OCI-LY7 (cell line): ENCODE measurements around the gene TOR1A. TPM values are rescaled to one million over a fixed set of nuclear protein-coding genes. Genes with fewer than 3 reads are reported as not detected.

Source experiments
- BruUV-seq: library from RNA; stranded (reverse); fragments of 400-500 nt; replicated peaks from 2 replicates; lab custom pipeline; 2021; lab: Mats Ljungman, UMichigan
- CTCF ChIA-PET: fragments of 300-600 bp; sonication (Branson Sonifier 250); formaldehyde crosslinking; loops from one replicate; lab custom pipeline; 2022; ENCODE audit warnings: antibody characterized with exemption; ENCODE audit not compliant: unreplicated experiment; lab: Charles Lee
- POLR2A ChIA-PET: fragments of 300-600 bp; sonication (Branson Sonifier 250); formaldehyde crosslinking; loops from one replicate; lab custom pipeline; 2022; ENCODE audit warnings: antibody characterized with exemption; lab: Charles Lee
- DNase-seq: peaks from one replicate; pipeline ENCODE4 v3.0.0-alpha.2; 2015; ENCODE audit warnings: low spot score
- H2AFZ ChIP-seq: fragments of 200-600 bp; sonication (generic), shearing (Covaris generic); 2 replicates; pipeline ENCODE4 v1.6.1; 2014; ENCODE audit warnings: mild to moderate bottlenecking, antibody characterized with exemption, low read length, moderate library complexity
- H3K27ac ChIP-seq: fragments of 200-600 bp; sonication (generic); 2 replicates; pipeline ENCODE4 v1.5.1; 2014; ENCODE audit warnings: mixed run types, low read depth, mild to moderate bottlenecking, moderate library complexity, low read length, inconsistent platforms; ENCODE audit not compliant: poor library complexity, severe bottlenecking
- H3K36me3 ChIP-seq: fragments of 200-600 bp; sonication (generic); 2 replicates; pipeline ENCODE4 v1.6.1; 2014; ENCODE audit warnings: mild to moderate bottlenecking, antibody characterized with exemption, low read length, moderate library complexity, mixed read lengths; ENCODE audit not compliant: insufficient read depth
- H3K4me1 ChIP-seq: fragments of 200-600 bp; sonication (generic); 2 replicates; pipeline ENCODE4 v1.5.1; 2014; ENCODE audit warnings: mild to moderate bottlenecking, low read length; ENCODE audit not compliant: insufficient read depth, poor library complexity, severe bottlenecking
- H3K4me2 ChIP-seq: fragments of 200-600 bp; sonication (generic); 2 replicates; pipeline ENCODE4 v1.6.1; 2014; ENCODE audit warnings: mild to moderate bottlenecking, low read length
- H3K4me3 ChIP-seq: fragments of 200-600 bp; sonication (generic); 2 replicates; pipeline ENCODE4 v1.5.1; 2014; ENCODE audit warnings: mild to moderate bottlenecking, low read depth, low read length; ENCODE audit not compliant: poor library complexity, severe bottlenecking
- H3K79me2 ChIP-seq: fragments of 200-600 bp; sonication (generic); 2 replicates; pipeline ENCODE4 v1.6.1; 2016; ENCODE audit warnings: low read depth, mild to moderate bottlenecking, low read length, moderate library complexity, mixed read lengths; ENCODE audit not compliant: insufficient read depth
- H3K9me2 ChIP-seq: fragments of 200-600 bp; sonication (generic); 2 replicates; pipeline ENCODE4 v1.6.1; 2016; ENCODE audit warnings: mild to moderate bottlenecking, low read length, mixed read lengths; ENCODE audit not compliant: insufficient read depth
- H3K9me3 ChIP-seq: fragments of 200-600 bp; sonication (generic); 2 replicates; pipeline ENCODE4 v1.6.1; 2014; ENCODE audit warnings: mild to moderate bottlenecking, mixed run types, low read length, mixed read lengths
- H4K20me1 ChIP-seq: fragments of 200-600 bp; sonication (generic); 2 replicates; pipeline ENCODE4 v1.6.1; 2014; ENCODE audit warnings: mild to moderate bottlenecking, antibody characterized with exemption, low read length, moderate library complexity, mixed read lengths; ENCODE audit not compliant: insufficient read depth
- CTCF ChIP-seq: fragments of 200-600 bp; sonication (generic); conservative IDR thresholded peaks from 2 replicates; pipeline ENCODE4 v1.5.1; 2014; ENCODE audit warnings: mild to moderate bottlenecking, antibody characterized with exemption, low read length, moderate library complexity, mixed read lengths
- EZH2phosphoT487 ChIP-seq: fragments of 200-600 bp; sonication (generic); IDR thresholded peaks from 2 replicates; pipeline ENCODE4 v1.6.1; 2018; ENCODE audit warnings: low read depth, borderline replicate concordance, mild to moderate bottlenecking, mixed run types, antibody characterized with exemption, low read length, moderate library complexity, mixed read lengths
- intact Hi-C: fragments of 100-400 bp; cut with micrococcal nuclease; formaldehyde crosslinking; loops from one replicate; pipeline ENCODE4 v1.10.0; 2022; ENCODE audit not compliant: unreplicated experiment
- total RNA-seq, 2 experiments: library from RNA; depleted of rRNA in 1 of 2; stranded (reverse); fragments of >200 nt in 1 of 2; shearing (Covaris generic) in 1 of 2; gene quantifications; 2 replicates each; pipeline ENCODE4 v1.2.3, GENCODE V29; 2014 to 2022

TOR1A gene
- total RNA-seq, 2 experiments from 2014 or later = 32.7 to 37.0 TPM

DNA sequence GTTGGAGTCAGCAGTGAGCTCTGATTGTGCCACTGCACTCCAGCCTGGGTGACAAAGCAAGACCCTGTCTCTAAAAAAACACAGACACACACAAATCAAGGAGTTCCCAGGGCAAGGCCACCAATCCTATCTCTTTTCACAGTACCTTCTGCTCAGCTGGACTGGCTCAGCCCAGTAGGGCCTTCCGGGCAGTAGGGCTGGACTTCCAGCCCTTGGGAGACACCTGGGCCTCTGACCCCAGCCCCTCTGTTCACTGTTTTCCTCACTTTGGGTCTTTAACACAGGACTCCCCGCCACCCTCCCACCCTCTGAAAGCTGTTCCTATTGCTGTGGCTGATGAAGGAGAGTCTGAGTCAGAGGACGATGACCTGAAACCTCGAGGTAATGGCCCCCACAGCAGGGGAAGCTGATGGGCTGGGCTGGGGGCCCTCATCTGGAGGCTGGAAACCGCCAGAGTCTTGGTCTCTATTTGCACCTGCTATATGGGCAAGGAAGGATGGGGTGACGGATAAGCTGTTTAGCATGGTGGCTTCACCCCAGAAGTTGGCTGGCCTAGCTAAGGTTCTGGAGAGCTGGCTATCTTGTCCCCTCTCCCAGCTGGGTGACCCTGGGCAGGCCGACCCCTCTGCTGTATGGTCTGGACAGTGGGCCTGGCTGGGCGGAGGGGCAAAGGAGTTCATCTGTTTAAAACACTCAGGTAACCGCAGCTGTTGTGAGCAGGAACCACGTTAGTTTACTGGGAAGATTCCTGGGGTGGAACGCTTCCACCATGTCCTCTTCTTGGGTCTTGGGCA, 36.9 kb upstream of the TOR1A start:
- Histone ChIP-seq H3K4me2 (no peak overlapping the region), H3K79me2 (no peaks in the 10 kb centered on the region), H3K36me3 (peaks cover 31% of the 10 kb centered on the region), H3K9me2 (no peaks in the 10 kb centered on the region), H4K20me1 (no peaks in the 10 kb centered on the region), H3K4me1 (peaks cover 5% of the 10 kb centered on the region), H2AFZ (no peak overlapping the region), H3K27ac (no peak overlapping the region), H3K9me3 (no peaks in the 10 kb centered on the region), H3K4me3 (no peak overlapping the region)
- DNase-seq = no peak
- POLR2A ChIA-PET = interaction anchor here (0.6 kb wide), 1 partner anchor 23 kb away, joined by 5 read pairs; no protein-coding TSS in a partner anchor
- CTCF ChIA-PET = no interaction called here
- TF ChIP-seq EZH2phosphoT487 (no peak), CTCF (no peak)
- no TSS peak for BruUV-seq
- intact Hi-C loops = no loop called here

DNA sequence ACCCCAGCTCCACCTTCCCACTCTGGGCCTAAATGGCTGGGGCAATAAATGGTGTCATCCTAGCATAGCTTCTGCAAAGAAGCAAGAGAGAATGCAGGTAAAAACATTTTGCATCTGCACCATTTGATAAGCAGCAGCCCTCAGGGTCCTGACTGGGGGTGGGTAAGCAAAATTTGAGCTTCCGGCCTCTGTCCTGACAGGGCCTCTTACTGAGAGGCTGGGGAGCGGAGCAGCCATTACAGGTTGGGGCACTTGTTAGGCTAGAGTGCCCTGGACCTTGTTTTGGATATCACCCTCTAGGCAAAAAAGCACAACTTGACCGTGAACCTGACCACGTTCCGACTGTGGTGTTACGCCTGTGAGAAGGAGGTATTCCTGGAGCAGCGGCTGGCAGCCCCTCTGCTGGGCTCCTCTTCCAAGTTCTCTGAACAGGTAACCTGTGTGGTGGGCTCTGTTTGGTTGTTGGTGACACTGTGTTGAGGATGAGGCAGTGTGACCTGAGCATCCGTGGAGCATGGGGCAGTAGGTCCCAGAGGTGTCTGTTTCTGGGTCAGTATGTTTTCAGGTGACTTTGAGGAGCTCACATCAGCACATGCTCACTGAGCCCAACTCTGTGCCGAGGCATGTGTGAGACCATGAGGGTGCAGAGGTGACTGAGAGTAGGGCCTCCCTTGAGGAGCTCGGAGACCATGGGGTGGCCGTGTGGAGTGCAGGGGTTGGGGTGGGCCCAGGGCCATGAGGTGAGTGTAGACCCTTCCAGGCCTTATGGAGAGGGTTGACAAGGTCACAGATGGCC, 34.4 kb upstream of the TOR1A start:
- no peak for DNase-seq
- Histone ChIP-seq H4K20me1 (no peaks in the 10 kb centered on the region), H3K9me3 (no peaks in the 10 kb centered on the region), H3K9me2 (no peaks in the 10 kb centered on the region), H3K4me3 (no peak overlapping the region), H3K79me2 (no peaks in the 10 kb centered on the region), H3K4me1 (peaks cover 5% of the 10 kb centered on the region), H3K27ac (no peak overlapping the region), H3K36me3 (peaks cover 34% of the 10 kb centered on the region), H2AFZ (no peak overlapping the region), H3K4me2 (no peak overlapping the region)
- POLR2A ChIA-PET = no interaction called here
- CTCF ChIA-PET = no interaction called here
- TF ChIP-seq CTCF (no peak), EZH2phosphoT487 (no peak)
- no TSS peak for BruUV-seq
- intact Hi-C loops = no loop called here
